Chondrocyte (in vitro differentiated cells): ENCODE measurements around the gene CAMKMT. TPM values are rescaled to one million over a fixed set of nuclear protein-coding genes. Genes with fewer than 3 reads are reported as not detected.

Experiments
- DNase-seq: peaks from one replicate; pipeline ENCODE4 v3.0.0; 2021; ENCODE audit warnings: mixed read lengths, low spot score
- H3K27ac Mint-ChIP-seq: one replicate; pipeline ENCODE4 v1.8.0; 2021; ENCODE audit warnings: mild to moderate bottlenecking, moderate library complexity, mixed read lengths; ENCODE audit not compliant: unreplicated experiment
- H3K27me3 Mint-ChIP-seq: 2 replicates; pipeline ENCODE4 v1.8.0; 2021; ENCODE audit warnings: low read depth, mixed read lengths
- H3K36me3 Mint-ChIP-seq: 2 replicates; pipeline ENCODE4 v1.8.0; 2021; ENCODE audit warnings: low read depth, mixed read lengths
- H3K4me1 Mint-ChIP-seq: 2 replicates; pipeline ENCODE4 v1.8.0; 2021; ENCODE audit warnings: low read depth, mild to moderate bottlenecking, mixed read lengths
- H3K4me3 Mint-ChIP-seq: one replicate; pipeline ENCODE4 v1.8.0; 2021; ENCODE audit warnings: mild to moderate bottlenecking, moderate library complexity, mixed read lengths; ENCODE audit not compliant: unreplicated experiment
- H3K9me3 Mint-ChIP-seq: 2 replicates; pipeline ENCODE4 v1.8.0; 2021; ENCODE audit warnings: low read depth, mixed read lengths
- total RNA-seq: library from RNA; stranded (reverse); gene quantifications from 3 replicates; pipeline ENCODE4 v1.2.1, GENCODE V29; 2021
- TF ChIP-seq, protein P1 (sequence below): fragments of 200-600 bp; sonication (generic); IDR thresholded peaks from 2 replicates; pipeline ENCODE4 v1.5.0; 2021; ENCODE audit warnings: antibody characterized with exemption, mild to moderate bottlenecking, moderate library complexity

Gene CAMKMT
- total RNA-seq, 1 donor from 2014 or later, result 6.5 TPM

DNA sequence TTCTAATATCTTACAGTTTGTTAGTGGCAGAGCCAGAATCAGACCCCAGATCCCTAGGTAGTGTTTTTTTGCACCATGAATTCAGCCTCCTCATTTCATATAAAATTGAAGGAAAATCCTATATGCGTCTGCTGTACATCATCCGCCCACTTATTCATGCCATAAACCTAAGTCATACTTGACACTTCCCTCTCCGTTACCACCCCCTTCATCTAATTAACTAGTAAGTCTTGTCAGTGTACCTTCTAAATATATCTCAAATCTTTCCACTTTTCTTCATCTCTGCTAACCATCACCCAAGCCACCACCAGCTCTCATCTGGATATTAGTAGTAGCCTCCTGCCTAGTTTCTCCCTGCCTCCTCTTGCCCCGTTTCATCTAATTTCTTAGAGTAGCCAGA is 331.1 kb downstream of the CAMKMT start:
- Mint-ChIP-seq H3K4me3 (no peak overlapping the region), H3K27ac (no peak overlapping the region), H3K36me3 (no peaks in the 10 kb centered on the region), H3K4me1 (no peaks in the 10 kb centered on the region), H3K9me3 (no peaks in the 10 kb centered on the region), H3K27me3 (no peaks in the 10 kb centered on the region)
- DNase-seq, result no peak
- TF ChIP-seq, protein P1, sequence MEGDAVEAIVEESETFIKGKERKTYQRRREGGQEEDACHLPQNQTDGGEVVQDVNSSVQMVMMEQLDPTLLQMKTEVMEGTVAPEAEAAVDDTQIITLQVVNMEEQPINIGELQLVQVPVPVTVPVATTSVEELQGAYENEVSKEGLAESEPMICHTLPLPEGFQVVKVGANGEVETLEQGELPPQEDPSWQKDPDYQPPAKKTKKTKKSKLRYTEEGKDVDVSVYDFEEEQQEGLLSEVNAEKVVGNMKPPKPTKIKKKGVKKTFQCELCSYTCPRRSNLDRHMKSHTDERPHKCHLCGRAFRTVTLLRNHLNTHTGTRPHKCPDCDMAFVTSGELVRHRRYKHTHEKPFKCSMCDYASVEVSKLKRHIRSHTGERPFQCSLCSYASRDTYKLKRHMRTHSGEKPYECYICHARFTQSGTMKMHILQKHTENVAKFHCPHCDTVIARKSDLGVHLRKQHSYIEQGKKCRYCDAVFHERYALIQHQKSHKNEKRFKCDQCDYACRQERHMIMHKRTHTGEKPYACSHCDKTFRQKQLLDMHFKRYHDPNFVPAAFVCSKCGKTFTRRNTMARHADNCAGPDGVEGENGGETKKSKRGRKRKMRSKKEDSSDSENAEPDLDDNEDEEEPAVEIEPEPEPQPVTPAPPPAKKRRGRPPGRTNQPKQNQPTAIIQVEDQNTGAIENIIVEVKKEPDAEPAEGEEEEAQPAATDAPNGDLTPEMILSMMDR, result no peak

DNA sequence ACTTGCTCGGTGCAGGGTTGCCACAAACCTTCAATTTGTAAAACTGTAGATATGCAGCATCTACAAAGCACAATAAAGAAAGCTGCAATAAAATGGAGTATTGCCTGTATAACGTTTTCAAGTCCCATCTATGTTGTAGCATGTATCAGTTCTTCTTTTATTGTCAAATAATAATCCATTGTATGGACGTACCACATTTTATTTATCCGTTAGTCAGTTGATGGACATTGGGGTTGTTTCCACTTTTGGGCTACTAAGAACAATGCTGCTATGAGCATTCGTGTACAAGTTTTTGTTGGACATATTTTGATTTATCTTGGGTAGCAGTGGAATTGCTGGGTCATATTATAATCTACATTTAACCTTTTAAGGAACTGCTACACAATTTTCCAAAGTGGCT is 339.1 kb downstream of the CAMKMT start:
- H3K4me1 Mint-ChIP-seq, result no peaks in the 10 kb centered on the region
- DNase-seq, result no peak
- H3K27me3 Mint-ChIP-seq, result no peaks in the 10 kb centered on the region
- no peak overlapping the region for H3K27ac Mint-ChIP-seq
- H3K36me3 Mint-ChIP-seq, result no peaks in the 10 kb centered on the region
- TF ChIP-seq, protein P1, result no peak
- H3K9me3 Mint-ChIP-seq, result peaks cover 3% of the 10 kb centered on the region
- H3K4me3 Mint-ChIP-seq, result no peak overlapping the region

DNA sequence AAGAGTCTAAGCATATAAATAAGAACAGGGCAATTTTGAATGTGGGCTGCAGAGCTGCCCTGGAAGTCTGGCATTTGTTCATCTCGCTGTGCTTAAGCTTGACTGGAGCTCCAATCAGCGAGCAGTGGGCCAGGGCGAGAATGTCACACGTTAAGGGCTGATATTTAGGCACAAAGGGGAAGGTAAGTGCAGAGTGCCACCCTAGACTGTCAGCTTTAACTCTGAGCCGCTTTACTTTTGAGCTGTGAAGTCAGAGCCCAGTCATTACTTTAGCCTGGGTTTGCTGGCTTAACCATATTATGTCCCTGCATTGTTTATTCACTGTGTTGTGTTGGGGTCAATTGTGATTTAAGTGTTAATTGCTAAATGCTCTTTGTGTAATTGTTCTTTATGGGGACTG is 343.6 kb downstream of the CAMKMT start:
- peaks cover 3% of the 10 kb centered on the region for H3K4me1 Mint-ChIP-seq
- H3K27ac Mint-ChIP-seq, result no peak overlapping the region
- peaks cover 4% of the 10 kb centered on the region for H3K36me3 Mint-ChIP-seq
- DNase-seq, result no peak
- H3K4me3 Mint-ChIP-seq, result no peak overlapping the region
- peaks cover under 1% of the 10 kb centered on the region for H3K9me3 Mint-ChIP-seq
- H3K27me3 Mint-ChIP-seq, result no peaks in the 10 kb centered on the region
- TF ChIP-seq, protein P1, result no peak

DNA sequence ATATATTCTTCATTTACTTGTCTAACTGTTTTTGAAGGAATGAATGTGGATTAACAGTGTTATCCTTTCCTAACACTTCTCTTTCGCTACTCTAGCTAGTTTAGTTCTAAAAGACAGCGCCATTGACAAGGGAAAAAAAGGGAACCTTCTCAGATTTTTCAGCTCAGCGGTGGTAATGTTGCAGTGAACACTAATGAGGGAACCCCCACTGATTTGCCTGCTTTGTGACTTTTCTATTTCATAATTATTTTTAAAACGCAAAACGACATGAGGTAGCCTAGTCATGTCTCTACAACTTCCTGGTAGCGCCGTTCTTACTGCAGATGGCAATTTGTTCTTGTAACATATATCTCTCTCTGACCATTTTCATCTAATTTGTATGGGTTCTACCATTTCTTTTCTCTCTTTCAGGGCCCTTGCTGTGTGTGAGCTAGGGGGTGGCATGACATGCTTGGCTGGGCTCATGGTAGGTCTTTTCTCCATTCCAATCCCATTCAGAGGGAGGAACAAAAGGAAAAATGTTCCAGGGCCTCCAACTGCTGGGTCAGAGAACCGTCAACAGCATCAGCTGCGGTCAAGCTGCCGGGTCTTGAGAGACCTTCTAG is 344.2 kb downstream of the CAMKMT start:
- Mint-ChIP-seq H3K9me3 (no peaks in the 10 kb centered on the region), H3K4me1 (peaks cover 3% of the 10 kb centered on the region), H3K27ac (no peak overlapping the region), H3K27me3 (no peaks in the 10 kb centered on the region), H3K4me3 (no peak overlapping the region), H3K36me3 (peaks cover 4% of the 10 kb centered on the region)
- no peak for DNase-seq
- TF ChIP-seq, protein P1, result no peak

DNA sequence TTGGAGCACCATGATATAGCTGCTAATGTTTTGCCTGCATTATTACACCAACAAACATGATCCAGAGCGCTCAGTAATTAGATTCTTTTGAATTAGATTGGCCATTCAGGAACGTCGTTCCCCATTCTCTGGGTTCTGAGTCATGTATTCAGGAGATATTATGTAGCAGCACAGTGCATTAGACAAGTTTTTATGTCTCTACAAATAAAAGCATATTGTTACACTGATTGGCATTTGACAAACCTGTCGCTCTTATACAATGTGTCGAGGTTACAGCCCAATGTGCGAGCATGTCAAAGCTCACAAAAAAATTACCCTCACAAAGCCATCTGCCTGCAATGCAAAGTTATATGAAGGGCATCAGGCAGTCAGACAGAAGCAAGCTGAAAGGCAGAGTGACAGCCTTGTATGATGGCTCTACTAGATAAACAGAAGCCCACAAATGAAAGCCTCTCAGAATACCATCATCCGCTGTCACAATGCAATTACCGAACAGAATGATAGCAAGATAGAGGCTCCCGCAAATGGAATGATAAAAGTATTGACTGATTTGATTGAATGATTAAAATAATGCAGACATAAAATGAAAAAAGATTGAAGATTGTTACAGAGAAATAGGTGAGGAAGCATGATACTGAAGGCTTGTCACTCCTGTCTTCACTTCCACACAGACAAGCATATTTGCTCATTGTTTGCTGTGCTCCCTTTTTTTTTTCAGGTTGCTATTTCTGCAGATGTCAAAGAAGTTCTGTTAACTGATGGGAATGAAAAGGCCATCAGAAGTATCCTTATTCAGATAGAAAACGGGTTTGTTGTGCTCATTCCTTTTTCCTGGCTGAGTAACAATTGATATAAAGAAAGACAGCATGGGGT is 345.2 kb downstream of the CAMKMT start:
- Mint-ChIP-seq H3K27me3 (no peaks in the 10 kb centered on the region), H3K27ac (no peak overlapping the region), H3K9me3 (no peaks in the 10 kb centered on the region), H3K4me3 (no peak overlapping the region), H3K4me1 (peaks cover 3% of the 10 kb centered on the region), H3K36me3 (peaks cover 4% of the 10 kb centered on the region)
- DNase-seq, result no peak
- TF ChIP-seq, protein P1, result no peak
